ENCODE measurements around the gene TMEM182.
A peak's percentile ranks its signal among the peaks of the same experiment; 100 is the strongest.

TMEM182 gene

DNA sequence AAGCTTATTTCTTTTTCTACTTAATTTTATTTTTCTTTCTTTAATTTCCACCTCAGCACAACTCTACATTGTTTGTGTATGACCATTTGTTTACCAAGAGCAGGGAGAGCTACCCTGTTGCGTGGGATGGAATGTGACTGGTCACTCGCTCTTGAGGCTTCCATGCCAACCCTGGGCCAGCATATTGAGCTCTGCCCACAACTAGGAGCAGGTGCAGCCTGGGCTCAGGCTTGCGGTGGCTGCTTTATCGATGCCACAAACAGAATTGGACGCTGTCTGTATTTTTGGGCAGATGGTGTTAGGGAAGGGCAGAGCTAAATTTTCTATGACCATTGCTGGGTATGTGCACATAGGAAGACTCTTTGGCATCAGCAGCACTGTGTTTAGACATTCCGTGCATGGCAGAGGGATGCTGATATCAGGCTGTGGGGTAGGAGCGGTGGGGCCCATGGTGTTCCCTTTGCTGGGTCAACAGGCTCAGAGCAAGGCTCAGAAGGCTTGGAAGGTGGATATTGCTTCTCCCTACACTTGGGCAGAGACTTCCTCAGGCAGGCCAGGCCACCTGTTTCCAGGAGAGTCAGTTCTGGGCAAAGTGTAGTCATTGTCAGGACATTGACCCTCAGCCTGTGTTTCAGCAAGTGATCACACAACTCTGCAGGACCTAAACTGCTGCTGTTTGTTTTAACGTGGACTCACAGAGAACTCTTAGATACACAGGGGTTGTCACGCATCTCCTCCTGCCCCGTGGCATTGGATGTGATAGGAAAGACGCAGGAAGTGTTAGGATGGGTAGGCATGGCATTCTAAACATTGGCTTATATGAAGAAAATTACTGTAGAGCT lies 40.2 kb downstream of the TMEM182 start:
- DNase-seq = no peak

- no peak for DNase-seq
These were observed 41.4 kb downstream of the TMEM182 start for GRCh38 chr2:102803041-102803896.

DNA sequence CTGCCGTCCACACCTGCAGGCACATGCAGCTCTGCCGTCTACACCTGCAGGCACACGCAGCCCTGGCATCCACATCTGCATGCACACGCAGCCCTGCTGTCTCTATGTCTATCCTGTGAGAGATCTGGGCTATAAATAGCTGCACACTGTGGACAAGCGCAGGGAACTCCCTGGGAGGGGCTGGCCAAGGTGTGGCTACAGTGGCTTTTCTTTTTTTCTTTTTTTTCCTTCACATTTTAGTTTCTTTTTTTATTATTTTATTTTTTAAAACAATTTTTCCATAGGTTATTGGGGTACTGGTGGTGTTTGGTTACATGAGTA lies 42.0 kb downstream of the TMEM182 start:
- no peak for DNase-seq

DNA sequence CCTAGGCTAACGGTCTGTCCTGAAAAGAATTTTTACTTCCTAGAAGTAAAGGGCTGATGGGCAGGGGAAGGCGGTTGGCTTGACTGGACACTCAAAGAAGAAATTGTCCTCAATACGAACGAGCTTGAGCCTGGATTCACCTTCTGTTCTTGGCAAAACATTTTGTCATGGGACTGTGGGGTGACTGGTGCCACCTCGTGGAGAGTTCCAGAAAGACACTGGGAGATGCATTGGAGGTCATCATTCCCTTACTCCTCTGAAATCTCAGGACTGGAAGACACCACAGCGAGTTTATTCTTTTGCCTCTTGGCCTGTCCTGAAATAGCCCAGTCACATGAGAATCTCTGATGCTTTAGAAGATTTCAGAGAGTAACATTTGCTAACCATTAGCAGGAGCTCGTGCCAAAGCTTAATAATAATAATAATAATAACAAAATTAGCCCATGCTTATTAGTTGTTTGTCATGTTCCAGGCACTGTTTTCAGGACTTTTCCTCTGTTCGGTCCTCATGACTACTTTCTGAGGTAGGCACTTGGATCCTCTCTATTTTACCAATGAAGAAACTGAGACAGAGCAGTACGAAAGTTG lies 44.5 kb downstream of the TMEM182 start:
- peak in 12 of 14 donors; percentile 2 to 87 (median 37) for DNase-seq

GRCh38 chr2:102809291-102810189 lies 47.7 kb downstream of the TMEM182 start:
- no peak for DNase-seq

DNA sequence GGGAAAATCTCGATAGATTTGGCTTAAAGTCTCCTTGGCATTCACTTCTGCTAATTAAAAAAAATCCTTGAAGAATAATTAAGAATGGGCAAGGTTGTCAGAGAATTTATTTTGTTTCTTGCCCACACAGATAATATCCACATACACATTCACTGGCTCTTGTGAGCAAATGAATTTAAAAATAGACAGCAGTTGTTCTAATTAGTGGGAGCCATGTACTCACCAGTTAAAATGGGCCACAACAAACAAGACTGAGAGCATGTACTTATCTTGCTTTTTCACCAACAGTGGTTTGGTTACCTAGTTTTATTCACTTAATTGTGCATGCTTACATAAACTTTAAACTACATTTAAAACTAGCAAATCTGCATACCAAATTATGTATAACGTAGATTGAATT lies 53.5 kb downstream of the TMEM182 start:
- no peak for DNase-seq

DNA sequence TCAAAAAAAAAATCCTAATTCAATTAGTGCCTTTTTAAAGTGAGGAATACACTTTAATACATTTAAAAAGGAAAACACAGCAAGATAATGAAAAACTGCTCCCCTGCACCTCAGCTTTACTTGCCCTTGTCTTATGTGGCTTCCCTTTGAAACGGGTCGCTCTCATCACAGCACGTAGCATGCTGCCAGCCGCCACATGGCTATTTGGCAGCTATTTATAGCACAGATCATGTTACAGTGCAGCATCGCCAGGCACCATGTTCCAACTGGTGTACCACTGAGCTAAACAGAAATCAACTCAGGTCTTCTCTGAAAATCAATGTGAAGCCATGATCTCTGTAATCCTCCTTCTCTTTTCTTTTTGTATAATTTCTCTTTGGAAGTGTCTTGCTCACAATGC lies 65.1 kb downstream of the TMEM182 start:
- peak in 3 of 14 donors; percentile 12 to 92 (median 24) for DNase-seq

DNA sequence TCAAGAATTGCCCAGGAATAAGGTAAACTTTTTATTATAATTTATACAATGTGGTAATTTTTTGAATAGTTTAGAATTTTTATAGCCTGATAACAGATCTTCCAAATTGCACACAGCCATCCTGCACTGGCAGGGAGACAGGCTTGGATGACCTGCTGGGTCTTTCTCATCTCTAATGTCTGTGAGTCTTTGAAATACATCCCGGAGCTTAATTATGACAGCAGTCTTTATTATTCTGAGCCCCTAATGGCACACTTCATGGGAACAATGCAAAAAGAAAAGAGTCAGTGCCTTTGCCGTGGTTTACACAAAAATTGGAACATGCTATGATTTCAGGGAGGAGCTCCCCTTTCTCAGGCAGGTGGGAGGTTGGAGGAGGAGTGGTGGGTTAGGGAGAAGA lies 71.0 kb downstream of the TMEM182 start:
- DNase-seq = peak in 1 of 14 donors; percentile 17

GRCh38 chr2:102834523-102835273 lies 72.9 kb downstream of the TMEM182 start:
- no peak for DNase-seq

DNA sequence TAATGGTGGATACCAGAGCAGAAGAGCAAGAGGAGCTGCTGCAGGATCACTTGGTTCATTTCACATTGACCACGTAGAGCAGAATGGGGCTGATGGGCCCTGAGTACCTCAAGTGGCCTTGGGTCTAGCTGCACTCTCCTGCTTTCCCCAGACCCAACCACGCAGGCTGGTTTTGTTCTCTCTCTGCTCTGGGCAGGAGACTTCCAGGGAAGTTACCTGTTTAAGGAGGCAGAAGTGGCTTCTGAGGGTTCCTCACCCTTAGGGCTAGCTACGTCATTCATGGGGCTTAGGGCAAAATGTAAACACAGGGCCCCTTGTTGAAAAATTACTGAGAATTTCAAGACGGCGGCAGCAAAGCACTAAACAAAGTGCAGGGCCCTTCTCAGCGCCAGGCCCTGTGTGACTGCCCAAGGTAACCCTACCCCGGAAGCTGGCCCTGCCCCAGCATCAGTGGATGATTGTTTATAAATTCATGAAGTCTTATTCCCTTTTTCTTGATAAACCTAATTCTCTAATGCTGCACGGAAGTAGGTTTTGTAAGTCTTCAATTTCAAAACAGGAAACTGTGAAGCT lies 75.9 kb downstream of the TMEM182 start:
- no peak for DNase-seq

DNA sequence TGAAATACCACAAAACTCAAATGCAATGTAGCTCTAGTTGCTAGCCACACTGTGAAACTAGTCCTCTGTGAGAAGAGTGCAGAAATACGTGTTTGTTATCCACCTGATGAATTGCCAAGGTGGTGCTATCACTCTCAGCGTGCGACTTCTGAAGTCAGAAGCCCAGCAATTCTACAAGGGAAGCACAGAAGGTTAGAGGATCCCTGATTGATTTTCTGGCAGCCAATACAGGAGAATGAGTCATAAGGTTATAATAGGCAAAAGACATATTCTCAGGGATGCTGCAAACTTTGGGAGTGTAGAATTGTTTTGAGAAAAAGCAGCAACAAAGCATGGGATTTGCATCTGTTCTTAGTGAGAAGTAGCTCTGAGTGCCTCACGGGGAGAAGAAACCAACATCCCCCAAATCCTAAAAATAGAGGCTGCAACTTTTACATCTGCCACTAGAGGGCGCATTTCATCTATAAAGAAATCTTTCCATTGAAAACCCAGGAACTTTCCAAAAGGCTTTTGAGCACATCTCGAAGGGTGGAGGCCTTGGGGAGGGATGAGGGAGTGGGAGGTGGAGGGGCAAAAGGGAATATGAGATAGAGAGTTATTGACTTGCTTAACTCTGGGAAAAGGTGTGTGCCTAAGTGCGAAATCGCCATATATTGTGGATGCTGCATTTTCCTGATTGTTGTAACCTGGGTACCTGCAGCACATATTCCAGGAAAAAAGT lies 78.0 kb downstream of the TMEM182 start:
- peak in 7 of 14 donors; percentile 6 to 69 (median 10) for DNase-seq

GRCh38 chr2:102841107-102841840 lies 79.4 kb downstream of the TMEM182 start:
- DNase-seq = peak in 11 of 14 donors; percentile 7 to 53 (median 27)

DNA sequence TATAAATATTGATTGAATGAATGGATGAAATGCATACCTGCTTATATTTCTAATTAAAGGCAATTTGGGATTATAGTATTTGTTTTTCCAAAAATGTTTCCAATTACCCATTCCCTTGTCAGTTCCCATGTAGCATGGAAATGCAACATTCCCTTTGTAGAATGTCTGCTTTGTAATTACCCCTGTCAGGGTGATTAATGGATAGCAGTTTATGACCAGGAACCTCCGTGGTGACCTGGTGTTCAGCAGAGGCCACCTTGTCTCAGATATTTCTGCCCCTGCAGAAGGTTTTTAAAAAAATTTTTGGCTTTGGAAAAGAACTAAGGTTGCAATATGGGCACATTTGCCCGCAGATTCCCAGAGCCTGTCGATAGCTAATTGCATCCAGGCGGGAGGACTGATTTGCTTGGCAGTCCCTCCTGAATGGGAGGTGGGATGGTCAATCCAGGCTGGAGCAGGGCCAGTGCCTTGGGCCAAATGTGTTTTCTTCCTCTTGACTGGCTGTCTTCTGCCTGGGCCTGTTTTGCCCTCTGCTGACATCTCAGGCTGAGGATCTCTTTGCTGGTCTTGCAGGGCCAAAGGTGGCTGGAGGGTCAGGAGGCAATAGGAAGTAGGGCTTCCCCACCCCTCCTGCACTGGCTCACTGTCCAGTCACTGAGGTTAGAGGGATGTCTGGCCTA lies 82.1 kb downstream of the TMEM182 start:
- DNase-seq = no peak

DNA sequence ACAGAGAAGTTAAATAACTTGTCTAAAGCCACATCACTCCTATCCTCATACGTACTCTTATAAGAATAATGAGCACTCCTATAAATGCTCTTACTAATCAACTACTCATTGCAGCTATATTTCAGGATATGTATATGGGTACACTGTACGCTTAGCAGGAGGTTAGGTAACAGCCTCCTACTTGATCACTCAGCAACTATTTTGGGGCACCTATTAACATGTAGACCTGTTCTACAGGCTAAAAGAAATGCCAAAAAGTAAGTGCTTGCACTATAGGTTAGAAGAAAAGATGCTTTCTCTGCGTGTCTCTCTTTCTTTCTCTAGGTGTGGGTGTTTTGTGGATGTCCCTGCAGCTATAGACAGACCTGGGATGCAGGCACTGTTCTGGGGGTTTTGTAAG lies 83.1 kb downstream of the TMEM182 start:
- no peak for DNase-seq

DNA sequence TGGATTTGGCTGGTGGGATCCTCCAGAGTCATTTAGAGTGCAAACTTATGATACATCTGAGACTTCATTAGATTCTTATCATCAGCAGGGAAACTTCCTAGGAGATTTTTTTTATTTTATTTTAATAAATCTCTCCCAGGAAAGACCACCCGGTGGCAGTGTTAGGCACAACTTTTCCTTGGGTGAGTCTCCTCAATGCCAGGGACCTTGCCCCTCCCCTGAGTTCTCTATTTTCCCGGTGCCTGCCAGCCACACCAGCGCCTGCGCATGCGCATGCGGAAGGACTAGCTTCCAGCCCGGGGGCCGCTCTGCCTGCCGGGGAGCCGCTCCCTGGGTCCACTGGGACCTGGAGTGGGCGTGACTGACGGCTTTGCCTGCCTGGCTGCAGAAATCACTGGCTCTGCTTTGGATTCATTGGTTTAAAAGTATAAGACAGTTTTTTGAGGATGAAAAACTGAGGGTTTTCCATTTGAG lies 86.6 kb downstream of the TMEM182 start:
- peak in 13 of 14 donors; percentile 14 to 85 (median 61) for DNase-seq

DNA sequence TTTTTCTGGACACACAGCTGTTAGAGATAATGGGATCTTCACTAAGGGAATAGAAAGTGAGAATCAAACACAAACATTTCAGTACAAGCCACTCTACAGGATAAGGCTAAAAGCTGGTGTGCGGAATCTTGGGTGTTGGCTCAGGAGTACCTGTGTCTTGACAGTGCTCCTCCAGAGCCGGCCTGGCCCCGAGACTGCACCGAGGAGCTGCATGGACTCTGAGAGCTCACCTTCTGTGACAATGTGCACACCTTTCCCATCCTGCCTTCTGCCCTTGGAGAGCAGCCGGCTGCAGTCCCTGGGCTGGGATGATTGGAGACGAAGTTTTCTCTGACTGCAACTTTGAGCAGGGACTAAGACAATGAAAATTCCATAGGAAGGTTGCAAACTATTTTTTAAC lies 89.1 kb downstream of the TMEM182 start:
- DNase-seq = no peak

DNA sequence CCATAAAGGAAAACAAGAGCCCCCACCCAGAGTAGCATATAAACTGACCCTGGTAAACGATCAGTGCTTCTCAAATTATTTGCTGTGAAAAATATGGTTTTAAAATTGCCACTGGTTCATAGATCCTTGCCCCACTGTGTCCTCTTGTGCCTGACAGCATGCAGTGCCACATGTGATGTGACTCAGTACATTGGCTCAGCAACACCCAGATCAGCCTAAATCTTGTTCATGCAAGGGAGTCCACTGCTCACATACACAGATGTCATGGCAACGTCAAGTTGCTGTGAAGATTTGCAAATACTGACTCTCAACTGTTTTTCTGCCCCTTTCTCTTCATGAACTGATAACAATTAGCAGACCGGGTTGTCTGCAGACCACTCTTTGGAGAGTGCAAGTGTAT lies 91.0 kb downstream of the TMEM182 start:
- no peak for DNase-seq

Measured in C1 segment of cervical spinal cord (tissue), 14 donors.